Keratinocyte (primary cell): ENCODE results near the gene WDR89.

ENCODE experiments used
- EZH2 ChIP-seq: IDR thresholded peaks from one replicate; pipeline ENCODE4 v1.6.1; 2012; ENCODE audit warnings: inconsistent platforms, mild to moderate bottlenecking, low read length, moderate library complexity
- TF ChIP-seq, protein P1 (sequence below), 3 experiments: IDR thresholded peaks in 1 of 3; conservative IDR thresholded peaks in 1 of 3; optimal IDR thresholded peaks in 1 of 3; 2 replicates in 2 of 3; 3 replicates in 1 of 3; pipeline versions ENCODE3 to v1.5.1; 2011; ENCODE audit warnings: low read length in 3 of 3, mild to moderate bottlenecking in 3 of 3, moderate library complexity in 2 of 3, control low read depth in 1 of 3, inconsistent platforms in 1 of 3; ENCODE audit not compliant: insufficient read depth in 2 of 3; ENCODE audit errors: extremely low read depth in 1 of 3

- TF ChIP-seq, protein P1, sequence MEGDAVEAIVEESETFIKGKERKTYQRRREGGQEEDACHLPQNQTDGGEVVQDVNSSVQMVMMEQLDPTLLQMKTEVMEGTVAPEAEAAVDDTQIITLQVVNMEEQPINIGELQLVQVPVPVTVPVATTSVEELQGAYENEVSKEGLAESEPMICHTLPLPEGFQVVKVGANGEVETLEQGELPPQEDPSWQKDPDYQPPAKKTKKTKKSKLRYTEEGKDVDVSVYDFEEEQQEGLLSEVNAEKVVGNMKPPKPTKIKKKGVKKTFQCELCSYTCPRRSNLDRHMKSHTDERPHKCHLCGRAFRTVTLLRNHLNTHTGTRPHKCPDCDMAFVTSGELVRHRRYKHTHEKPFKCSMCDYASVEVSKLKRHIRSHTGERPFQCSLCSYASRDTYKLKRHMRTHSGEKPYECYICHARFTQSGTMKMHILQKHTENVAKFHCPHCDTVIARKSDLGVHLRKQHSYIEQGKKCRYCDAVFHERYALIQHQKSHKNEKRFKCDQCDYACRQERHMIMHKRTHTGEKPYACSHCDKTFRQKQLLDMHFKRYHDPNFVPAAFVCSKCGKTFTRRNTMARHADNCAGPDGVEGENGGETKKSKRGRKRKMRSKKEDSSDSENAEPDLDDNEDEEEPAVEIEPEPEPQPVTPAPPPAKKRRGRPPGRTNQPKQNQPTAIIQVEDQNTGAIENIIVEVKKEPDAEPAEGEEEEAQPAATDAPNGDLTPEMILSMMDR (optimal IDR thresholded peaks at IDR 0.05 in 1 of 3, IDR thresholded peaks at IDR 0.05 in 1 of 3, conservative IDR thresholded peaks at IDR 0.05 in 1 of 3; ENCODE audit: extremely low read depth in 1 of 3, insufficient read depth in 2 of 3, low read length in 3 of 3) = no peak
- TF ChIP-seq EZH2 = no peak
These were observed 10.7 kb upstream of the WDR89 start for GRCh38 chr14:63652406-63652805.
